ENCODE measurements around the gene SENP3. TPM values are rescaled to one million over a fixed set of nuclear protein-coding genes. Genes with fewer than 3 reads are reported as not detected.
A peak's percentile ranks its signal among the peaks of the same experiment; 100 is the strongest.

The SENP3 gene
- polyA plus RNA-seq, 2 of the 4 experiments (the other 2 are of a cell fraction), result 114 to 150 TPM

- TF ChIP-seq, protein P1, sequence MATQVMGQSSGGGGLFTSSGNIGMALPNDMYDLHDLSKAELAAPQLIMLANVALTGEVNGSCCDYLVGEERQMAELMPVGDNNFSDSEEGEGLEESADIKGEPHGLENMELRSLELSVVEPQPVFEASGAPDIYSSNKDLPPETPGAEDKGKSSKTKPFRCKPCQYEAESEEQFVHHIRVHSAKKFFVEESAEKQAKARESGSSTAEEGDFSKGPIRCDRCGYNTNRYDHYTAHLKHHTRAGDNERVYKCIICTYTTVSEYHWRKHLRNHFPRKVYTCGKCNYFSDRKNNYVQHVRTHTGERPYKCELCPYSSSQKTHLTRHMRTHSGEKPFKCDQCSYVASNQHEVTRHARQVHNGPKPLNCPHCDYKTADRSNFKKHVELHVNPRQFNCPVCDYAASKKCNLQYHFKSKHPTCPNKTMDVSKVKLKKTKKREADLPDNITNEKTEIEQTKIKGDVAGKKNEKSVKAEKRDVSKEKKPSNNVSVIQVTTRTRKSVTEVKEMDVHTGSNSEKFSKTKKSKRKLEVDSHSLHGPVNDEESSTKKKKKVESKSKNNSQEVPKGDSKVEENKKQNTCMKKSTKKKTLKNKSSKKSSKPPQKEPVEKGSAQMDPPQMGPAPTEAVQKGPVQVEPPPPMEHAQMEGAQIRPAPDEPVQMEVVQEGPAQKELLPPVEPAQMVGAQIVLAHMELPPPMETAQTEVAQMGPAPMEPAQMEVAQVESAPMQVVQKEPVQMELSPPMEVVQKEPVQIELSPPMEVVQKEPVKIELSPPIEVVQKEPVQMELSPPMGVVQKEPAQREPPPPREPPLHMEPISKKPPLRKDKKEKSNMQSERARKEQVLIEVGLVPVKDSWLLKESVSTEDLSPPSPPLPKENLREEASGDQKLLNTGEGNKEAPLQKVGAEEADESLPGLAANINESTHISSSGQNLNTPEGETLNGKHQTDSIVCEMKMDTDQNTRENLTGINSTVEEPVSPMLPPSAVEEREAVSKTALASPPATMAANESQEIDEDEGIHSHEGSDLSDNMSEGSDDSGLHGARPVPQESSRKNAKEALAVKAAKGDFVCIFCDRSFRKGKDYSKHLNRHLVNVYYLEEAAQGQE (IDR thresholded peaks at IDR 0.05), result no peak
- TF ChIP-seq PHF8 (IDR thresholded peaks at IDR 0.05; ENCODE audit: borderline replicate concordance, low read depth) (no peak), HOXB13 (CRISPR knock-in tag; IDR thresholded peaks at IDR 0.05; ENCODE audit: low read depth) (no peak), EHMT2 (IDR thresholded peaks at IDR 0.05; ENCODE audit: low read depth) (no peak), ZSCAN20 (CRISPR knock-in tag; IDR thresholded peaks at IDR 0.05) (no peak), CTCF (IDR thresholded peaks at IDR 0.05) (peak; percentile 46), FOXS1 (CRISPR knock-in tag; IDR thresholded peaks at IDR 0.05) (no peak), PBX3 (IDR thresholded peaks at IDR 0.05) (no peak)
- TF ChIP-seq, protein P2, sequence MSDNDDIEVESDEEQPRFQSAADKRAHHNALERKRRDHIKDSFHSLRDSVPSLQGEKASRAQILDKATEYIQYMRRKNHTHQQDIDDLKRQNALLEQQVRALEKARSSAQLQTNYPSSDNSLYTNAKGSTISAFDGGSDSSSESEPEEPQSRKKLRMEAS (IDR thresholded peaks at IDR 0.05), result no peak
These were observed 27.6 kb downstream of the SENP3 start (continued) for GRCh38 chr17:7589204-7589868.

DNA sequence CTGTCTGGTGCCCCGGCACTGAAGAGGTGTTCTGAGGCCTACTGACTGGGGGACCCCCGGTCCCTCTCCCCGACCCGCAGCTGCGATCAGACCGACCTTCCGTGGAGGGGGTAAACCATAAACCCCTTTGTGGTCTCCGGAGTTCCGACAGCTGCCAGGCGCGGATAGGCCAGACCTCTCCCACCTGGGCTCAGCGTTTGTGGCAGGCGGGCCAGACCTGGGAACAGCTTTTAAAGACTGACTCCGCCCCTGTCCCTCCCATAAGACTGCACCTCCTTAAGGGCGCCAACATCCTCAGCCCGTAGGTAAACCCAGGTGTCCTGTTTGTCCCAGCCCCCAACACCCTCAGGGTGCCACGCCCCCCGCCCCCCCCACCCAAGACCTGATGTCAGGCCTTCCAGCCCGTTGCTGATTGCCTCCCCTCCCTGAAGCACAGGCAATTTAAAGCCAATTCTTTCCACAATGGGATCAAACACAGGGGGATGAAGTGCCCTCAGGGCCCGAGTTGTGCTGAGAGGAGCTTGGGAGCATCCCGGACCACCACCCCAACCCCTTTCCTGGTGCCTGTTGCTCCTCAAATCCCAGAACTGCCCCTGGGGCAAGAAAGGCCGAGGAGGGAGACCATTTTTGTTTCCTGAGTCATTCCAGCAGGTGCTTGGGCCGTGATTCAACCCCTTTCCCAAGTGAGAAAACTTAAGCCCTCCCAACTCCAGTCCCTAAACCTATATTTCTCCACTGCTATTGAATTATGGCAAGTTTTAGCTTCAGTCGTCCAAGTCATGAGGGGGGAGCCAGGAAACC is 28.4 kb downstream of the SENP3 start, which contains the start of gene SOX15:
SOX15 (minus strand) TSS at position 204 of the 801 bp plus-strand sequence. CDS start 418 bp downstream, outside the sequence.
- FAIRE-seq (no peak), DNase-seq (ENCODE audit: low read depth in 1 of 2, low spot score in 1 of 2) (no peak), ATAC-seq (peak; percentile 1 to 10; a peak in 1 of 6 replicates)
- CTCF ChIA-PET, result interaction anchor here (0.6 to 12.1 kb wide), 23 partner anchors 11 to 234 kb away, joined by 3 to 184 read pairs (median 7); partner anchors contain the start of genes ATP1B2, CD68, DNAH2 and FXR2
- TF ChIP-seq, protein P2 (IDR thresholded peaks at IDR 0.05), result no peak
- TF ChIP-seq, protein P3, sequence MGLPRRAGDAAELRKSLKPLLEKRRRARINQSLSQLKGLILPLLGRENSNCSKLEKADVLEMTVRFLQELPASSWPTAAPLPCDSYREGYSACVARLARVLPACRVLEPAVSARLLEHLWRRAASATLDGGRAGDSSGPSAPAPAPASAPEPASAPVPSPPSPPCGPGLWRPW (IDR thresholded peaks at IDR 0.05), result no peak
- no peak for TF ChIP-seq FOSL2 (IDR thresholded peaks at IDR 0.05)
- peak; percentile 23; the same call in 1 of the 2 replicates for TF ChIP-seq FOSL2 (CRISPR knock-in tag; IDR thresholded peaks at IDR 0.05)
- TF ChIP-seq ZC3H11A (IDR thresholded peaks at IDR 0.05), result no peak
- TF ChIP-seq JUN (IDR thresholded peaks at IDR 0.05), result peak in 1 of 2 experiments; percentile 33; a peak in 2 of 5 replicates
- no peak for TF ChIP-seq KDM5A (IDR thresholded peaks at IDR 0.05)
- no peak for TF ChIP-seq HOXA7 (CRISPR knock-in tag; IDR thresholded peaks at IDR 0.05)
- no peak for TF ChIP-seq TP53 (CRISPR knock-in tag; IDR thresholded peaks at IDR 0.05)
- WGBS (ENCODE audit: missing lambda C conversion rate), result 68% methylated on average over 22 of the region's 24 CpGs
- H3K4me1 ChIP-seq, result peaks cover 31% of the 10 kb centered on the region
- peak within 1 kb of the TSS; percentile 44 for H3K4me2 ChIP-seq
- peak within 1 kb of the TSS; percentile 50 to 78; a peak in 5 of 6 replicates for H3K27ac ChIP-seq
- POLR2A ChIA-PET, result interaction anchor here (0.8 to 3.0 kb wide), 5 partner anchors 10 to 97 kb away, joined by 3 to 16 read pairs (median 10); partner anchors contain the start of genes CD68, SAT2 and TP53
- H3K4me3 ChIP-seq, result no peak within 1 kb of the TSS
- H3K9me3 ChIP-seq, result no peaks in the 10 kb centered on the region

Measured in A549 (cell line).